Astrocyte (in vitro differentiated cells and primary cell): ENCODE data around the gene OR2AJ1. TPM values are rescaled to one million over a fixed set of nuclear protein-coding genes. Genes with fewer than 3 reads are reported as not detected.

Source experiments
- DNase-seq: peaks from one replicate; pipeline ENCODE4 v3.0.0-alpha.2; 2010; ENCODE audit warnings: low read depth
- FAIRE-seq: peaks from 2 replicates; lab custom pipeline; 2011; peaks lifted over from hg19 to GRCh38; lab: Jason Lieb, UNC
- H2AFZ ChIP-seq: 2 replicates; pipeline ENCODE4 v1.6.0; 2012; ENCODE audit warnings: low read depth, low read length, inconsistent platforms
- H3K27ac ChIP-seq: 2 replicates; pipeline ENCODE4 v1.5.1; 2011; ENCODE audit warnings: low read depth, low read length, inconsistent platforms
- H3K27me3 ChIP-seq: 2 replicates; pipeline ENCODE4 v1.6.0; 2011; ENCODE audit warnings: low read length, inconsistent platforms; ENCODE audit not compliant: insufficient read depth
- H3K36me3 ChIP-seq: 2 replicates; pipeline ENCODE4 v1.5.1; 2011; ENCODE audit warnings: low read length, inconsistent platforms; ENCODE audit not compliant: insufficient read depth
- H3K4me1 ChIP-seq: 2 replicates; pipeline ENCODE4 v1.5.1; 2011; ENCODE audit warnings: low read length, inconsistent platforms; ENCODE audit not compliant: insufficient read depth
- H3K4me2 ChIP-seq: 2 replicates; pipeline ENCODE4 v1.6.0; 2012; ENCODE audit warnings: low read length, inconsistent platforms
- H3K4me3 ChIP-seq: 2 replicates; pipeline ENCODE4 v1.5.1; 2011; ENCODE audit warnings: low read depth, mild to moderate bottlenecking, low read length, inconsistent platforms; ENCODE audit not compliant: insufficient read depth
- H3K79me2 ChIP-seq: 2 replicates; pipeline ENCODE4 v1.6.0; 2012; ENCODE audit warnings: mild to moderate bottlenecking, low read length, inconsistent platforms; ENCODE audit not compliant: insufficient read depth
- H3K9ac ChIP-seq: 2 replicates; pipeline ENCODE4 v1.6.0; 2012; ENCODE audit warnings: mild to moderate bottlenecking, low read length, inconsistent platforms
- H3K9me3 ChIP-seq: 2 replicates; pipeline ENCODE4 v1.5.1; 2012; ENCODE audit warnings: low read depth, mild to moderate bottlenecking, low read length, inconsistent platforms; ENCODE audit not compliant: insufficient read depth
- H4K20me1 ChIP-seq: 2 replicates; pipeline ENCODE4 v1.6.0; 2012; ENCODE audit warnings: low read length, inconsistent platforms; ENCODE audit not compliant: insufficient read depth
- H3K27ac Mint-ChIP-seq: one replicate; pipeline ENCODE4 v1.8.0; 2021; ENCODE audit warnings: mild to moderate bottlenecking, mixed read lengths; ENCODE audit not compliant: unreplicated experiment
- H3K27me3 Mint-ChIP-seq: one replicate; pipeline ENCODE4 v1.8.0; 2021; ENCODE audit warnings: low read depth, mixed read lengths; ENCODE audit not compliant: unreplicated experiment
- H3K36me3 Mint-ChIP-seq: one replicate; pipeline ENCODE4 v1.8.0; 2021; ENCODE audit warnings: low read depth, mixed read lengths; ENCODE audit not compliant: unreplicated experiment
- H3K4me1 Mint-ChIP-seq: one replicate; pipeline ENCODE4 v1.8.0; 2021; ENCODE audit warnings: low read depth, mixed read lengths; ENCODE audit not compliant: unreplicated experiment
- H3K4me3 Mint-ChIP-seq: one replicate; pipeline ENCODE4 v1.8.0; 2021; ENCODE audit warnings: mild to moderate bottlenecking, moderate library complexity, mixed read lengths; ENCODE audit not compliant: unreplicated experiment
- H3K9me3 Mint-ChIP-seq: one replicate; pipeline ENCODE4 v1.8.0; 2021; ENCODE audit warnings: mild to moderate bottlenecking, mixed read lengths; ENCODE audit not compliant: unreplicated experiment
- EZH2 ChIP-seq: IDR thresholded peaks from 2 replicates; pipeline ENCODE4 v1.6.1; 2012; ENCODE audit warnings: mild to moderate bottlenecking, low read length, inconsistent platforms; ENCODE audit not compliant: insufficient read depth
- total RNA-seq: library from RNA; stranded (reverse); gene quantifications from 2 replicates; pipeline ENCODE4 v1.2.1, GENCODE V29; 2021
- TF ChIP-seq, protein P1 (sequence below): IDR thresholded peaks from 2 replicates; pipeline ENCODE4 v1.5.1; 2011; ENCODE audit warnings: low read depth, mild to moderate bottlenecking, inconsistent platforms, low read length, moderate library complexity; ENCODE audit not compliant: insufficient read depth

Gene OR2AJ1
- total RNA-seq, 1 donor from 2014 or later: not detected

DNA sequence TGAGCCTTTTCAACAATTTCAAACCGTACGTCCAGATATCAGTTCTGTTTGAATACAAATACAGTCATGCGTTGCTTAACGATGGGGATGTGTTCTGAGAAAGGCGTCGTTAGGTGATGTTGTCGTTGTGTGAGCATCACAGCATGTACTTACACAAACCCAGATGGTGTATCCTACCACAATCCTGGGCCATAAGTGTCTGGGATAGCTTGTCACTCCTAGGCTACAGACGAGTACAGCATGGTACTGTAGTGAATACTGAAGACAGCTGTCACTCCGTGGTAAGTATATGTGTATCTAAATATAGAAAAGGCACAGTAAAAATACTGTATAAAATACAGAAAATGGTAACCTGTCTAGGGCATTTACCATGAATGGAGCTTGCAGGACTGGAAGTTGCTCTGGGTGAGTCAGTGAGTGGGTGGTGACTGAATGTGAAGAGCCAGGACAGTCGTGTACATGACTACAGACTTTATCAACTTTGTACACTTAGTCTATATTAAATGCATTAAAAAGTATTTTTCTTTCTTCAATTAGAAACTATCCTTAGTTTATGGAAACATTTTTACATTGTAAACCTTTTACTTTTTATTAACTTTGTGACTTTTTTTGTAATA, 39.8 kb upstream of the OR2AJ1 start:
- no peak overlapping the region for H3K4me3 Mint-ChIP-seq
- no peak overlapping the region for H3K9ac ChIP-seq
- H3K4me2 ChIP-seq: no peak overlapping the region
- no peak for FAIRE-seq
- no peaks in the 10 kb centered on the region for H3K9me3 ChIP-seq
- no peaks in the 10 kb centered on the region for H3K79me2 ChIP-seq
- no peaks in the 10 kb centered on the region for H4K20me1 ChIP-seq
- no peaks in the 10 kb centered on the region for H3K27me3 ChIP-seq
- H2AFZ ChIP-seq: no peak overlapping the region
- no peak overlapping the region for H3K27ac ChIP-seq
- no peak overlapping the region for H3K4me3 ChIP-seq
- H3K27me3 Mint-ChIP-seq: no peaks in the 10 kb centered on the region
- peaks cover 2% of the 10 kb centered on the region for H3K9me3 Mint-ChIP-seq
- no peaks in the 10 kb centered on the region for H3K4me1 ChIP-seq
- TF ChIP-seq, protein P1, sequence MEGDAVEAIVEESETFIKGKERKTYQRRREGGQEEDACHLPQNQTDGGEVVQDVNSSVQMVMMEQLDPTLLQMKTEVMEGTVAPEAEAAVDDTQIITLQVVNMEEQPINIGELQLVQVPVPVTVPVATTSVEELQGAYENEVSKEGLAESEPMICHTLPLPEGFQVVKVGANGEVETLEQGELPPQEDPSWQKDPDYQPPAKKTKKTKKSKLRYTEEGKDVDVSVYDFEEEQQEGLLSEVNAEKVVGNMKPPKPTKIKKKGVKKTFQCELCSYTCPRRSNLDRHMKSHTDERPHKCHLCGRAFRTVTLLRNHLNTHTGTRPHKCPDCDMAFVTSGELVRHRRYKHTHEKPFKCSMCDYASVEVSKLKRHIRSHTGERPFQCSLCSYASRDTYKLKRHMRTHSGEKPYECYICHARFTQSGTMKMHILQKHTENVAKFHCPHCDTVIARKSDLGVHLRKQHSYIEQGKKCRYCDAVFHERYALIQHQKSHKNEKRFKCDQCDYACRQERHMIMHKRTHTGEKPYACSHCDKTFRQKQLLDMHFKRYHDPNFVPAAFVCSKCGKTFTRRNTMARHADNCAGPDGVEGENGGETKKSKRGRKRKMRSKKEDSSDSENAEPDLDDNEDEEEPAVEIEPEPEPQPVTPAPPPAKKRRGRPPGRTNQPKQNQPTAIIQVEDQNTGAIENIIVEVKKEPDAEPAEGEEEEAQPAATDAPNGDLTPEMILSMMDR: no peak
- no peak for TF ChIP-seq EZH2
- no peaks in the 10 kb centered on the region for H3K36me3 Mint-ChIP-seq
- no peak for DNase-seq
- H3K36me3 ChIP-seq: no peaks in the 10 kb centered on the region
- no peak overlapping the region for H3K27ac Mint-ChIP-seq
- H3K4me1 Mint-ChIP-seq: peaks cover 2% of the 10 kb centered on the region

DNA sequence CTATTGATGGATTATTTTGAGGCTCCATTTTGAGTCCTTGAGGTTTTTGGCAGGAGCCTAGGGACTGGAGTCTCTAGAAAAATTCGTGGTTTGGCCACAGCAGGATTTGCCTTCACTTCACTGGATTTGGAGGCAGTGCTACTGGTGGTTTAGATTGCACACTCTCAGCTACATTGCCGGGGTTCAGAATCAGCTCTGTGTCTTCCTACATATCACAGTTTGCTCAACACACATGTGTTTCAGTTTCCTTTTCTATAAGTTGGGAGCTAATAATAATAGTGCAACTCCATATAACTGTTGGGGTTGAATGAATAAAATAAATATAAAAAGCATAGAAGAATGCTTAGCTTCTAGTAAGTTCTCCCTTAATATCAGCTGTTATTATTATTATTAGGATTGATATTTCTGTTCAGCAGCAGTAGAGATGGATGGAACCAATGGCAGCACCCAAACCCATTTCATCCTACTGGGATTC, 29.5 kb upstream of the OR2AJ1 start, which contains the start of gene OR2W3:
TSS of gene OR2W3 (plus strand) at position 425 of the 475 bp plus-strand sequence. CDS start at position 425, 0 bp downstream.
- Mint-ChIP-seq H3K4me1 (no peaks in the 10 kb centered on the region), H3K27me3 (no peaks in the 10 kb centered on the region), H3K9me3 (peaks cover 6% of the 10 kb centered on the region), H3K4me3 (no peak within 1 kb of the TSS), H3K27ac (no peak within 1 kb of the TSS), H3K36me3 (peaks cover 4% of the 10 kb centered on the region)
- DNase-seq (no peak), FAIRE-seq (no peak)
- Histone ChIP-seq H3K79me2 (no peaks in the 10 kb centered on the region), H3K27me3 (no peaks in the 10 kb centered on the region), H3K36me3 (no peaks in the 10 kb centered on the region), H3K4me3 (no peak within 1 kb of the TSS), H3K4me2 (no peak within 1 kb of the TSS), H3K9me3 (peaks cover 6% of the 10 kb centered on the region), H2AFZ (no peak within 1 kb of the TSS), H4K20me1 (no peaks in the 10 kb centered on the region), H3K27ac (no peak within 1 kb of the TSS), H3K4me1 (no peaks in the 10 kb centered on the region), H3K9ac (no peak within 1 kb of the TSS)
- TF ChIP-seq EZH2: no peak
- TF ChIP-seq, protein P1: no peak

DNA sequence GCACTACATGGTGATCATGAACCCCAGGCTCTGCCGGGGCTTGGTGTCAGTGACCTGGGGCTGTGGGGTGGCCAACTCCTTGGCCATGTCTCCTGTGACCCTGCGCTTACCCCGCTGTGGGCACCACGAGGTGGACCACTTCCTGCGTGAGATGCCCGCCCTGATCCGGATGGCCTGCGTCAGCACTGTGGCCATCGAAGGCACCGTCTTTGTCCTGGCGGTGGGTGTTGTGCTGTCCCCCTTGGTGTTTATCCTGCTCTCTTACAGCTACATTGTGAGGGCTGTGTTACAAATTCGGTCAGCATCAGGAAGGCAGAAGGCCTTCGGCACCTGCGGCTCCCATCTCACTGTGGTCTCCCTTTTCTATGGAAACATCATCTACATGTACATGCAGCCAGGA, 28.7 kb upstream of the OR2AJ1 start:
- DNase-seq (no peak), FAIRE-seq (no peak)
- Histone ChIP-seq H3K4me1 (no peaks in the 10 kb centered on the region), H2AFZ (no peak overlapping the region), H3K36me3 (no peaks in the 10 kb centered on the region), H3K27me3 (no peaks in the 10 kb centered on the region), H3K27ac (no peak overlapping the region), H3K9me3 (peaks cover 6% of the 10 kb centered on the region), H3K79me2 (no peaks in the 10 kb centered on the region), H3K4me3 (no peak overlapping the region), H3K9ac (no peak overlapping the region), H3K4me2 (no peak overlapping the region), H4K20me1 (no peaks in the 10 kb centered on the region)
- Mint-ChIP-seq H3K27me3 (no peaks in the 10 kb centered on the region), H3K4me1 (no peaks in the 10 kb centered on the region), H3K27ac (no peak overlapping the region), H3K4me3 (no peak overlapping the region), H3K36me3 (peaks cover 4% of the 10 kb centered on the region), H3K9me3 (peaks cover 6% of the 10 kb centered on the region)
- no peak for TF ChIP-seq EZH2
- TF ChIP-seq, protein P1: no peak
